AG04449 (cell line): ENCODE measurements around the gene RBPMS2.

Experiments used
- CTCF ChIA-PET: fragments of 350-600 bp; formaldehyde crosslinking; extraction: SDS; loops from one replicate; lab custom pipeline; 2021; ENCODE audit warnings: antibody characterized with exemption; lab: Yijun Ruan, JAX
- POLR2A ChIA-PET: fragments of 400-600, 350-600 bp; formaldehyde crosslinking; extraction: SDS; loops from one replicate; lab custom pipeline; 2020; ENCODE audit warnings: antibody characterized with exemption, inconsistent platforms; lab: Yijun Ruan, JAX
- DNase-seq: peaks from one replicate; pipeline ENCODE4 v3.0.0-alpha.2; 2010; ENCODE audit warnings: low read depth, low spot score
- H3K4me3 ChIP-seq: 2 replicates; pipeline ENCODE4 v1.5.1; 2011; ENCODE audit warnings: low read depth, mild to moderate bottlenecking, control low read depth, low read length
- CTCF ChIP-seq: IDR thresholded peaks from one replicate; pipeline ENCODE4 v1.5.1; 2011; ENCODE audit warnings: mild to moderate bottlenecking, moderate library complexity, low read length, control low read depth, inconsistent platforms; ENCODE audit not compliant: insufficient read depth; ENCODE audit errors: missing control alignments

RBPMS2 gene

GRCh38 chr15:64740311-64741170 lies 34.8 kb downstream of the RBPMS2 start:
- peak; percentile 5 for DNase-seq
- POLR2A ChIA-PET, result no interaction called here
- H3K4me3 ChIP-seq, result no peak overlapping the region
- CTCF ChIA-PET, result interaction anchor here (0.6 to 3.1 kb wide), 11 partner anchors 9 to 167 kb away, joined by 3 to 16 read pairs (median 3); no protein-coding TSS in a partner anchor
- peak; percentile 11 for TF ChIP-seq CTCF

DNA sequence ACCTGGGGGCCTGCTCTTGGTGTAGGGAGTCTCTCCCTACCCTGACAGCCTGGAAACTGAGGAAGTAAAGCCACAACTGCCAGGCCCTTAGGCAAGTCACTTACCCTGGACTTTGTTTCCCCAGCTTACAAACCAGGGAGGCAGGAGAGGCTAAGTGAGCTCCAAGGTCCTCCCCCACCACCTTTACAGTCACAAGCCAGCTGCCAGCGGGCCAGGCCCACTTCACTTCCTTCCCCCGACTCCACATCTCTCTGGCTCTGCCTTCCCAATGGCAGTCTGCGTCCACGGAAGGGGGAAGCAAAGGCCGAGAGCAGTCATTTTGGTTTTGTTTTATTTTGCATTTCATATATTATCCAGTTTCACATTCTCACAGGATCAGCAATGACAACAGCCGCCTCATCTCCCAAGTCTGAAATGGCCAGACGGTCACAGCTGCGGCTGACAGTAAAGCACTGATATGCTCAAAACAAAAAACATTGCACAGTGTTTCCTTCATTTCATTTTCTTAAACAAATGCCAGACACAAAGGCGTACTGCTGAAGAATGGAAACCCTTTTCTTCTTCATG lies 35.7 kb downstream of the RBPMS2 start:
- DNase-seq, result no peak
- ChIA-PET CTCF (interaction anchor here (1.3 to 25.3 kb wide), 5 partner anchors 12 to 73 kb away, joined by 3 to 690 read pairs (median 6); no protein-coding TSS in a partner anchor), POLR2A (no interaction called here)
- no peak overlapping the region for H3K4me3 ChIP-seq
- TF ChIP-seq CTCF, result no peak

DNA sequence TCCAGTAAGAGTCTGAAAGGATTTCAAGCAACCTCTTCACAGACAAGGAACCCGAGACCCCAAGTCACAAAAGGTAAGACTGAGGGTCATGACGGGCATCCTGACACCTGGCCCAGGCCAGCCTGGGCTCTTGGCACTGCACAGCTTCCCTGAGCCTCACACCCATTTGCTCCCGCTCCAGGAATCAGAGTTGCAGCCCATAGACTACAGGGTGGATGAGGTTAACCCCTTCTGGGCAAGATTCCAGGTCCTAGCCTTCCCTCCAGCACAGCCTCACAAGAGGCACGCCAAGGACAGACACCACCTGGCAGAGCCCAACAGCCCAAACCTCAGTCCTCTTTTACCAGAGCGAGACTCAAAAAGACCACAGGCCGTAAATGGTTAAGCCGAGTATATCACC lies 36.2 kb downstream of the RBPMS2 start:
- ChIA-PET CTCF (interaction anchor here (3.1 to 25.3 kb wide), 2 partner anchors 11 to 51 kb away, joined by 16 to 690 read pairs; no protein-coding TSS in a partner anchor), POLR2A (no interaction called here)
- no peak overlapping the region for H3K4me3 ChIP-seq
- no peak for DNase-seq
- no peak for TF ChIP-seq CTCF

DNA sequence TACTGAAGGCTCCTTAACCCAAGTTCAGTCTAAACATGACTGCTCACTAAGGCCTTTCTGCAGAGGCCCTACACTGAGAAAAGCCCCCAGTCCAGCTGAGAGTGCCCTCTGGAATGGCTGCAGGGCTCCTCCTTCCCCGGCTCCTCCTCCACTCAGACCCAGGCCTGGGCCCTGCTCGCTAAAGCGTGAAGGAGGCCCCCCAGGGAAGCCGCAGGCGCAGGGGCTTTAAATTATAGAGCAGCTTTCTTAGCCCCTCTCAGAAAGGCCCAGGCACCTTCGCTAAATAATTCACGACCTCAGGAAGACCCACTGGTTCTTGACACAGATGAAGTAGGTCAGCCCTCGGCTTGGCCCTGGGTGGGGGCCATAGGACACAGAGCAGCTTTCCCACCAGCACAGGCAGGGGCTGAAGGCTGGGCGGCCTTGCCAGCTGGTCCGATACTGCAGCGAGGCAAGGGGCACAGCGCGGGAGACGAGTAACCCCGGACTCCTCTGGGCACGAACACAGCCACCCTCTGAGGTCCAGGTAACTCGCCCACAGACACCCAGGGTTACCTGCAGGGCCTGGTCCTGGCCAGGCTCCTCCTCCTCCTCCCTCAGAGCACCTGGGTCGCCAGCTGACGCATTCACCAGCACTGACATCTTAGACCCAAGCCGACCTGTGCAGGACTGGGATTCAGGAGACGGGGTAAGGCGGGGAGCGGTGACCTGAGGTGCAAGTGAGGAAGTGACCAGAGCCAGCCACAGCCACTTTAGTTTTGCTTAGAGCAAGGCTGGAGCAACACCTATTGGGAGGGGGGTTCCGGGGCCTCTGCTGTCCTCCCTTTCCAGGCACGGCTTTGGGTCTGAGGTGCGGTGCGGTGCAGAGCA lies 36.9 kb downstream of the RBPMS2 start:
- no peak for DNase-seq
- CTCF ChIA-PET, result interaction anchor here (1.2 to 25.3 kb wide), 4 partner anchors 10 to 295 kb away, joined by 3 to 690 read pairs (median 8); no protein-coding TSS in a partner anchor
- TF ChIP-seq CTCF, result no peak
- no peak overlapping the region for H3K4me3 ChIP-seq
- POLR2A ChIA-PET, result no interaction called here

- no peak for DNase-seq
- CTCF ChIA-PET, result interaction anchor here (0.6 to 25.3 kb wide), 30 partner anchors 10 to 369 kb away, joined by 3 to 690 read pairs (median 6); partner anchors contain the start of genes ANKDD1A and RASL12
- no peak for TF ChIP-seq CTCF
- POLR2A ChIA-PET, result no interaction called here
- no peak overlapping the region for H3K4me3 ChIP-seq
Observed at GRCh38 chr15:64732156-64732860, 43.1 kb downstream of the RBPMS2 start.
